Epithelial cell of esophagus (primary cell): Measurements from ENCODE around the gene SLC8A1.

Source experiments
- DNase-seq: peaks from one replicate; pipeline ENCODE4 v3.0.0; 2010; ENCODE audit warnings: low read depth
- H3K4me3 ChIP-seq: 2 replicates; pipeline ENCODE4 v1.5.1; 2011; ENCODE audit warnings: mild to moderate bottlenecking, low read length, control low read depth
- TF ChIP-seq, protein P1 (sequence below): IDR thresholded peaks from 2 replicates; pipeline ENCODE4 v1.5.1; 2011; ENCODE audit warnings: low read depth, mild to moderate bottlenecking, low read length, control low read depth, inconsistent platforms; ENCODE audit not compliant: insufficient read depth; ENCODE audit errors: missing control alignments

Gene SLC8A1

DNA sequence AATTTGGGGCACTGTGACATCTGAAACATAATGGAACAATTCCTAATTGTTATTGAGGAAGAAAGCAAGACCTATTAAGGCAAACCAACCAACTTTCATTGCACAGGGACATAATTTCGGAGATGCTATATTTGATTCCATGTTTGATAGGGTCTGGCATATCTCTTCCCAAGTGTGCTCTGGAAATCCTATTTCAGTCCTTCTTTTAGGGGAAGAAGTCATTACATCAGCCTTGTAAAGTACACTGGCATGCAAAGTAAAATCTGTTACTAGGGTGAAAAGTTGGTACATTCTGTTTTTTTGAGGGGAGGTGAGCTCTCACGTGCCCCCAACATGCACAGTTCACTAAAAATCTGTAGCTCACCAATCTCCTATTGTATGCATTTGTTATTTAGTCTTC is 172.4 kb downstream of the SLC8A1 start:
- no peak for DNase-seq
- TF ChIP-seq, protein P1, sequence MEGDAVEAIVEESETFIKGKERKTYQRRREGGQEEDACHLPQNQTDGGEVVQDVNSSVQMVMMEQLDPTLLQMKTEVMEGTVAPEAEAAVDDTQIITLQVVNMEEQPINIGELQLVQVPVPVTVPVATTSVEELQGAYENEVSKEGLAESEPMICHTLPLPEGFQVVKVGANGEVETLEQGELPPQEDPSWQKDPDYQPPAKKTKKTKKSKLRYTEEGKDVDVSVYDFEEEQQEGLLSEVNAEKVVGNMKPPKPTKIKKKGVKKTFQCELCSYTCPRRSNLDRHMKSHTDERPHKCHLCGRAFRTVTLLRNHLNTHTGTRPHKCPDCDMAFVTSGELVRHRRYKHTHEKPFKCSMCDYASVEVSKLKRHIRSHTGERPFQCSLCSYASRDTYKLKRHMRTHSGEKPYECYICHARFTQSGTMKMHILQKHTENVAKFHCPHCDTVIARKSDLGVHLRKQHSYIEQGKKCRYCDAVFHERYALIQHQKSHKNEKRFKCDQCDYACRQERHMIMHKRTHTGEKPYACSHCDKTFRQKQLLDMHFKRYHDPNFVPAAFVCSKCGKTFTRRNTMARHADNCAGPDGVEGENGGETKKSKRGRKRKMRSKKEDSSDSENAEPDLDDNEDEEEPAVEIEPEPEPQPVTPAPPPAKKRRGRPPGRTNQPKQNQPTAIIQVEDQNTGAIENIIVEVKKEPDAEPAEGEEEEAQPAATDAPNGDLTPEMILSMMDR, result no peak
- no peak overlapping the region for H3K4me3 ChIP-seq

DNA sequence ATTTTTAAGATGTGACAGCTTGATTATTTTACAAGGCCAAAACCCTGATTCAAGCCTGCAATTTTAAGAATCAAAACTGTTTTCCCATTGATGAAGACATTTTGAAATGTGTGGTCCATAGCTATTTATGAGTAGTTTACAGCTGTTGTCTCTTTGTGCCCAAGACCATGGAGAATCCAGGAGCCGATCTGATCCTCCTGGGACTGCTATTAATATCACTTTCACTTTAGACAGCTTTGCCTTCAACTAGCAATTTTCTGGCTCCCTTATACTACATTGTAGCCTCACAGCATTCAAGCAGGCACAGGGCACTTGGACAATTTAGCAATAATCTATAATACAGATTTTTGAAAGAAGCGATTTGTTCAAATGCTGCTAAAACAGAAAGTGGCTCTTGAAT is 172.9 kb downstream of the SLC8A1 start:
- TF ChIP-seq, protein P1, result no peak
- H3K4me3 ChIP-seq, result no peak overlapping the region
- no peak for DNase-seq

DNA sequence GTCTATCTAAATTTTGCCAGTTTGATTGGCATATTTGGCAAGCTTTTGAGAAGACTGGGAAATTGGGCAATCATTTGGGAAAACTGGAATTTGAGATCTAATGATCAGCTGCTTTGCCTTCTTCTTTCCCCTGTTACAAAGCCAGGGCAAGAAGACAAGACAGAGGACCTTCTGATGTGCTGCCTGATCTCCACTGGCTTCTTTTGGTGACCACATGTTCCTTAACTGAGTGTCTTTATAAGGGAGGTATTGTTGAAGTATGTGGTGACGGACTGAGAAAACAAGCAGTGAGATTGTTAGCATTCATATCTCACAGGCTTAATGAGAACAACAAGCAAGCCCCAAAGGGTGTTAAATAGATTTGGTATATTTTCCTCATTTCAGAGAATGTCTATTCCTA is 175.8 kb downstream of the SLC8A1 start:
- no peak for DNase-seq
- TF ChIP-seq, protein P1, result no peak
- H3K4me3 ChIP-seq, result no peak overlapping the region

DNA sequence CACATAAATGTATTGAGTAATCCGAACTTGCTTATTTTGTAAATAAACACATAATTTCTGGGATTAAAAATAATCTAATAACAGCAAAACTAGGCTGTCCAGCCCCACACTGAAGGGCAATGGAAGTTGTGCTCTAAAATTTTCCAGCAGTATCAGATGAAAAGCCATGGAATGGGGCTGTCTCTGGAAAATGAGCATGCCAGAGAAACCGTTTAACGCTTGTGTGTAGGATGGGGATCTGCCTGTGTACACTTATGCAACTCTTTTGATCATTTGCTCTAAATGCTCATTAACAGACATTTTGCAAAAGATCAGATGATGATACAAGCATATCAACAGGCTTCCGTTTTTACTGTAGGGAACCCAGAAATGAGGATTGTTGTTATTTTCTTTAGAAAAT is 177.6 kb downstream of the SLC8A1 start:
- no peak for DNase-seq
- TF ChIP-seq, protein P1, result no peak
- H3K4me3 ChIP-seq, result no peak overlapping the region

DNA sequence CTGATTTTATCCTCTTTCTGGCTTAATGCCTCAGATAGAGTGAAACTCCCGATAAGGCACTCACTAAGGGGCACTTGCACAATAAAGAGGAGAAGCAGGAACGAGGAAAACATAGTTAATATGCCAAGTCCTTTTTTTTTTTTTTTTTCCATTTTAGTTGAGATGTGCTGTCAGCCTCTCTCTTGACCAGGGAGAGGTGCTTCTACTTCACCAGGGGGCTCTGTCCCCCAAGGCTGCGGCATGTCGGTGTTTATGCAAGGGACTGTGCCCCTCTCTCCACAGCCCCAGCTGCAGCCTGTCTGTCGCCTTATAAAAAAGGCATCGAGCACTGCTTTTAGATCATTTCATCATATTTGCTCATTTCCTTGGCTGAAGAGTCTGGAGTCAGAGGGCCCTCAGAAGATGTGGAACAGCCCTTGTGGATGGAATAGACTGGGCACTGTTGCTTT is 178.1 kb downstream of the SLC8A1 start:
- DNase-seq, result no peak
- H3K4me3 ChIP-seq, result no peak overlapping the region
- TF ChIP-seq, protein P1, result no peak

DNA sequence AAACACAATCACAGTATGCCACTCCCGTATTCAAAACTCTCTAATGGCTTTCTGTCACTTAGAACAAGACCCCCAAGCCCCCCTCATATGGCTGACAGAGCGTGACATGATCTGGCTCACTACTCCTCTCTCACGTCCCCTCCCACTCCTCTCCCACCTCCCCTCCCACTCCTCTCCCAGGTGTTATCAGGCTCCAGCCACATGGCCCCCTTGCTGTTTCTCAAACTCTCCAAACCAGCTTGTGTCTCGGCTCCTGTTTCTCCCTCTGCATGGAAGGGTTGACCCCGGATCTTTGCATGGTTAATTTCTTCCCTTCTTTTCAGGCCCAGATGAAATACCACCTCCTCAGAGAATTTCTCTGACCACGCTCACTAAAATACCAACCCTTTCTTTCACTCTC is 180.8 kb downstream of the SLC8A1 start:
- TF ChIP-seq, protein P1, result no peak
- H3K4me3 ChIP-seq, result no peak overlapping the region
- DNase-seq, result no peak

DNA sequence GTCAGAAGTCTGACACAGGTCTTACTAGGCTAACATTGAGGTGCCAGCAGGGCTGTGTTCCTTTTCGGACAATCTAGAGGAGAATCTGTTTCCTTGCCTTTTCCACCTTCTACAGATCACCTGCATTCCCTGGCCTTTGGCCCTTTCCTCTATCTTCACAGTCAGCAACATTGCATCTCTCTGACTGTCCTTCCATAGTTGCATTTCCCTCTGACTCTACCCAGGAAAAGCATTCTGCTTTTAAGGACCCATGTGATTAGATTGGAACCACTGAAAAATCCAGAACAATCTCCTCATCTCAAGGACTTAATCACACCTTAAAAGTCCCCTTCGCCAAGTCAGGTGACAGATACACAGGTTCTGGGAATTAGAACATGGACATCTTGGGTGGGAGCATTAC is 181.5 kb downstream of the SLC8A1 start:
- no peak overlapping the region for H3K4me3 ChIP-seq
- TF ChIP-seq, protein P1, result no peak
- DNase-seq, result no peak
